Activated T-helper 2 cell treated with anti-CD3 and anti-CD28 coated beads, Interferon-gamma antibody, Interleukin-2, Interleukin-4, amounts not matched to agents 10 μg/mL and 5 μg/mL and 100 μg/mL, durations not matched to agents 14 hours and 24 hours and 36 hours (primary cell): ENCODE data around the gene MTHFD1L. TPM values are rescaled to one million over a fixed set of nuclear protein-coding genes. Genes with fewer than 3 reads are reported as not detected.
"Not testable (repeated sequence)": the region's sequence is repeated elsewhere in the genome, so short reads cannot be mapped to it uniquely, and the experiment has no call there.

Experiments
- DNase-seq: peaks from one replicate; pipeline ENCODE4 v3.0.0; 2021; ENCODE audit warnings: low spot score
- H3K27ac Mint-ChIP-seq: one replicate; pipeline ENCODE4 v1.8.0; 2021; ENCODE audit warnings: mixed read lengths
- H3K27me3 Mint-ChIP-seq: one replicate; pipeline ENCODE4 v1.8.0; 2021; ENCODE audit warnings: low read depth, mixed read lengths
- H3K36me3 Mint-ChIP-seq: one replicate; pipeline ENCODE4 v1.8.0; 2021; ENCODE audit warnings: low read depth, mixed read lengths
- H3K4me1 Mint-ChIP-seq: one replicate; pipeline ENCODE4 v1.8.0; 2021; ENCODE audit warnings: low read depth, mixed read lengths
- H3K4me3 Mint-ChIP-seq: one replicate; pipeline ENCODE4 v1.8.0; 2021; ENCODE audit warnings: low read depth, mild to moderate bottlenecking, moderate library complexity, mixed read lengths
- H3K9me3 Mint-ChIP-seq: one replicate; pipeline ENCODE4 v1.8.0; 2021; ENCODE audit warnings: mixed read lengths
- intact Hi-C: fragments of 100-400 bp; cut with micrococcal nuclease; formaldehyde crosslinking; loops from one replicate; pipeline ENCODE4 v1.15.1; 2023
- total RNA-seq: library from RNA; stranded (reverse); gene quantifications from 2 replicates; pipeline ENCODE4 v1.2.3, GENCODE V29; 2022

Gene MTHFD1L
- total RNA-seq, 1 donor from 2014 or later: 93.4 TPM

GRCh38 chr6:151103266-151103665 lies 237.8 kb downstream of the MTHFD1L start:
- peaks cover 28% of the 10 kb centered on the region for H3K36me3 Mint-ChIP-seq
- no peaks in the 10 kb centered on the region for H3K9me3 Mint-ChIP-seq
- peaks cover 7% of the 10 kb centered on the region for H3K4me1 Mint-ChIP-seq
- H3K27me3 Mint-ChIP-seq: no peaks in the 10 kb centered on the region
- DNase-seq: no peak
- H3K4me3 Mint-ChIP-seq: no peak overlapping the region
- intact Hi-C loops: no loop called here
- H3K27ac Mint-ChIP-seq: no peak overlapping the region

GRCh38 chr6:151107897-151108427 lies 242.5 kb downstream of the MTHFD1L start:
- H3K9me3 Mint-ChIP-seq: no peaks in the 10 kb centered on the region
- DNase-seq: no peak
- intact Hi-C loops: no loop called here
- H3K27me3 Mint-ChIP-seq: peaks cover 10% of the 10 kb centered on the region
- no peaks in the 10 kb centered on the region for H3K4me1 Mint-ChIP-seq
- peaks cover 5% of the 10 kb centered on the region for H3K36me3 Mint-ChIP-seq
- no peak overlapping the region for H3K27ac Mint-ChIP-seq
- no peak overlapping the region for H3K4me3 Mint-ChIP-seq

- no peak overlapping the region for H3K4me3 Mint-ChIP-seq
- H3K27ac Mint-ChIP-seq: no peak overlapping the region
- peaks cover 10% of the 10 kb centered on the region for H3K27me3 Mint-ChIP-seq
- H3K4me1 Mint-ChIP-seq: no peaks in the 10 kb centered on the region
- H3K36me3 Mint-ChIP-seq: peaks cover 3% of the 10 kb centered on the region
- no peak for DNase-seq
- no peaks in the 10 kb centered on the region for H3K9me3 Mint-ChIP-seq
- intact Hi-C loops: no loop called here
Observed at GRCh38 chr6:151108548-151108947, 243.0 kb downstream of the MTHFD1L start.

GRCh38 chr6:151109361-151109760 lies 243.9 kb downstream of the MTHFD1L start:
- peaks cover 10% of the 10 kb centered on the region for H3K27me3 Mint-ChIP-seq
- H3K4me3 Mint-ChIP-seq: no peak overlapping the region
- H3K36me3 Mint-ChIP-seq: no peaks in the 10 kb centered on the region
- no peaks in the 10 kb centered on the region for H3K4me1 Mint-ChIP-seq
- no peaks in the 10 kb centered on the region for H3K9me3 Mint-ChIP-seq
- DNase-seq: no peak
- H3K27ac Mint-ChIP-seq: no peak overlapping the region
- intact Hi-C loops: no loop called here

- no peak for DNase-seq
- H3K4me3 Mint-ChIP-seq: no peak overlapping the region
- H3K36me3 Mint-ChIP-seq: no peaks in the 10 kb centered on the region
- intact Hi-C loops: no loop called here
- H3K27ac Mint-ChIP-seq: no peak overlapping the region
- no peaks in the 10 kb centered on the region for H3K9me3 Mint-ChIP-seq
- H3K27me3 Mint-ChIP-seq: peaks cover 10% of the 10 kb centered on the region
- H3K4me1 Mint-ChIP-seq: no peaks in the 10 kb centered on the region
Observed at GRCh38 chr6:151109869-151110575, 244.5 kb downstream of the MTHFD1L start.

DNA sequence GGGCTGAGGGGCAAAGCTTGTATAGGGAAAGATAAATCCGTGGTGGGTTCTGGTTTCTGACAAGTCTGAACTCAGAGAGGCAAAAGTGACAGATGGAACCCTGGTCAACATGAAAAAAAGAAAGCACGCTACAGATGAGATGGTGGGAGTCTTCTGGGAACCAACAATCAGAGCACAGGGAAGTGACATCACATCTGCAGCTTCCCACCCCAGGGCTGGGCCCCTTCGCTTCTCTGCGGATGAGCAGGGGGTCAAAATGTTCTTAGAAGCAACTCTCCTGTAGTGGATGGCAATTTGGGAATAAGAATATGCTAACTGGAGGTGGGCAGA lies 245.0 kb downstream of the MTHFD1L start:
- H3K4me3 Mint-ChIP-seq: no peak overlapping the region
- DNase-seq: no peak
- no peaks in the 10 kb centered on the region for H3K36me3 Mint-ChIP-seq
- H3K27ac Mint-ChIP-seq: no peak overlapping the region
- H3K9me3 Mint-ChIP-seq: no peaks in the 10 kb centered on the region
- no peaks in the 10 kb centered on the region for H3K4me1 Mint-ChIP-seq
- intact Hi-C loops: no loop called here
- peaks cover 10% of the 10 kb centered on the region for H3K27me3 Mint-ChIP-seq

GRCh38 chr6:151111670-151112069 lies 246.2 kb downstream of the MTHFD1L start:
- intact Hi-C loops: no loop called here
- H3K36me3 Mint-ChIP-seq: no peaks in the 10 kb centered on the region
- H3K9me3 Mint-ChIP-seq: no peaks in the 10 kb centered on the region
- peaks cover 10% of the 10 kb centered on the region for H3K27me3 Mint-ChIP-seq
- H3K4me3 Mint-ChIP-seq: no peak overlapping the region
- DNase-seq: no peak
- no peaks in the 10 kb centered on the region for H3K4me1 Mint-ChIP-seq
- no peak overlapping the region for H3K27ac Mint-ChIP-seq

DNA sequence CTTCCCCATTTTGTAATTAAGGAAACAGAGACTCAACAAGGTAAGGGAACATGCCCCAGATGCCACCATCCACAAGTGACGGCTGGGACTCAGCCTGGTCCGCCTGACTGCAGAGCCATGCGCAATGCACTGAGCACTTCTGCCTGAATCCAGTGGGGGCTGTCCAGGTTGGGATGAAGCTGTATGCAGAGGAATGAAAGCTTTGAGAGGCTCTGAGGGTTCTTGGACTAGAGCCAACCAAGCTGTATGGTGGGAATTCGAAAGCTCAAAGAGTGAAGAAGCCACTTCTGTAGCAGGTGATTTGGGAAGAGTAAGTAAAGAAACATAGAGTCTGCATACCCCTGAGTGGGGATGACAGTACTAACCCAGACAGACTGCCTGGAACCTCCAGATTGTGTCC lies 246.6 kb downstream of the MTHFD1L start:
- Mint-ChIP-seq H3K4me1 (no peaks in the 10 kb centered on the region), H3K9me3 (no peaks in the 10 kb centered on the region), H3K36me3 (no peaks in the 10 kb centered on the region), H3K27me3 (peaks cover 10% of the 10 kb centered on the region), H3K27ac (no peak overlapping the region), H3K4me3 (no peak overlapping the region)
- intact Hi-C loops: no loop called here
- DNase-seq: no peak

DNA sequence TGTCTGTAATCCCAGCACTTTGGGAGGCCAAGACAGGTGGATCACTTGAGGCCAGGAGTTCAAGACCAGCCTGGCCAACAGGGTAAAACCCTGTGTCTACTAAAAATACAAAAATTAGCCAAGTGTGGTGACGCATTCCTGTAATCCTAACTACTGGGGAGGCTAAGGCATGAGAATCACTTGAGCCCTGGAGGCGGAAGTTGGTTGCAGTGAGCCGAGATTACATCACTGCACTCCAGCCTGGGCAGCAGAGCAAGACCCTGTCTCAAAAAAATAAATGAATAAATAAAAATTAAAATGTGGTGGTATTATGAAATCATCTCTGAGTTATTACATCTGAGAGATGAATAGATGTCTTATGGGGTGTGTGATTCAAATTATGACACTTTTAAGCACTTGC lies 247.4 kb downstream of the MTHFD1L start:
- H3K9me3 Mint-ChIP-seq, DNase-seq, H3K4me3 Mint-ChIP-seq, H3K27ac Mint-ChIP-seq, H3K27me3 Mint-ChIP-seq, intact Hi-C loops, H3K4me1 Mint-ChIP-seq, H3K36me3 Mint-ChIP-seq: not testable (repeated sequence)

GRCh38 chr6:151113641-151114040 lies 248.1 kb downstream of the MTHFD1L start:
- Mint-ChIP-seq H3K27me3 (peaks cover 8% of the 10 kb centered on the region), H3K4me3 (no peak overlapping the region), H3K9me3 (no peaks in the 10 kb centered on the region), H3K36me3 (no peaks in the 10 kb centered on the region), H3K27ac (no peak overlapping the region), H3K4me1 (no peaks in the 10 kb centered on the region)
- DNase-seq: no peak
- intact Hi-C loops: no loop called here

DNA sequence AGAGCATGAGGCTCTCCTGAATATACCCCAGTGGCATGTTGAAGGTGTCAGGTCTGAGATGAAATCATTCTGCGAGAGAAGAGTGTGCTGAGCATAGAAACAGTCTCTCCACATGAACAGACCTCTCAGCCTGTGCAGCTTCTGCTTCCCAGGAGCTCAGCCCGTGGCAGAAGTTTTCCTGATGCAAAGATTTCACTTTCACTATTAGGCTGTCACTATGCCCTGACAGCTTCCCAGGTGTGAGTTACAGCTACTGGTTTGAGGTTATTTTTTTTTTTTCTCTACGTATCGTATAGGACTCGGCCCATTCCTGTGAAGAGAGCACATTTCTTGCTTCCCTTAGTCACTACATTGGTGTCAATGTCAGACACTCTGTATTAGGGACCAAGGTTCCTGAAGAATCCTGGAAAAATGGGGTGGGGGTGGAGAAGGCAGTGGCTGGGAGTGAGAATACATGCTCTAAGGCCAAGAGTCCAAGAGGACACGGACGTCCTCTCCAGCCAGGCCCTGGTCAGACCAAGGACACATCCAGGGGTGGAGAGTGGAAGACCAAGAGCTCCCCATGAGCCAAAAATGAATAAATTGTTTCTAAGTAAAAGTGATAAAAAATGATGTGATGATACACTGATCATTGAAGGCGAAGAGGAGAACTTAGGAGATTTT lies 253.1 kb downstream of the MTHFD1L start:
- H3K4me1 Mint-ChIP-seq: no peaks in the 10 kb centered on the region

GRCh38 chr6:151119823-151120524 lies 254.5 kb downstream of the MTHFD1L start:
- H3K36me3 Mint-ChIP-seq: no peaks in the 10 kb centered on the region
- H3K9me3 Mint-ChIP-seq: no peaks in the 10 kb centered on the region
- no peak overlapping the region for H3K4me3 Mint-ChIP-seq
- intact Hi-C loops: no loop called here
- H3K4me1 Mint-ChIP-seq: peaks cover 1% of the 10 kb centered on the region
- H3K27ac Mint-ChIP-seq: no peak overlapping the region
- no peaks in the 10 kb centered on the region for H3K27me3 Mint-ChIP-seq
- no peak for DNase-seq

More for the DNA sequence above, 253.1 kb downstream of the MTHFD1L start:
- DNase-seq: no peak
- intact Hi-C loops: no loop called here
- Mint-ChIP-seq H3K36me3 (no peaks in the 10 kb centered on the region), H3K9me3 (no peaks in the 10 kb centered on the region), H3K4me3 (no peak overlapping the region), H3K27ac (no peak overlapping the region), H3K27me3 (no peaks in the 10 kb centered on the region)

GRCh38 chr6:151121900-151122299 lies 256.4 kb downstream of the MTHFD1L start:
- Mint-ChIP-seq H3K9me3 (no peaks in the 10 kb centered on the region), H3K4me3 (no peak overlapping the region), H3K36me3 (no peaks in the 10 kb centered on the region), H3K4me1 (peaks cover 8% of the 10 kb centered on the region), H3K27me3 (no peaks in the 10 kb centered on the region), H3K27ac (no peak overlapping the region)
- intact Hi-C loops: no loop called here
- no peak for DNase-seq
